ENCODE measurements around the gene SMCO3. TPM values are rescaled to one million over a fixed set of nuclear protein-coding genes. Genes with fewer than 3 reads are reported as not detected.

The SMCO3 gene
- under 0.01 and 1.1 TPM in 2 replicates for total RNA-seq

DNA sequence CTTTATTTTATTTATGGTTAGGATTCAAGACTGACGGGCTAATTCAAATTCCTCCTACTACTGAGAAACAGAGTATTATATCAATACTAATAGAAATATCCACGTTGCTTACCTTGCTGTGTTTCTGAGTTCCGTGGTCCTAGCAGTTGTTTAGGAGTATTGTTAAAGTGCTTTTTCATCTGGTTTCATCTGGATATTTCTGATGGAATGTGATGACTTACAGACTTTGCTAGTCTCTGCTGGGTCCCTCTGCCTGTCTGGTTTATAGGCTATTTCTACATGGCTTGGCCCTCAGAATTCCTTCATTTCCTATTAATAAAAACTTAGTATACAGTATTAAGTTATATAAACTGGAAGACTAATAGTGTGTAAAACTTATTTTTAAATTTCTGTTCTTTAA, at the start of gene SMCO3:
Gene SMCO3 (minus strand): TSS at position 169 of the 400 bp plus-strand sequence. CDS start 7,502 bp downstream, outside the sequence.

GRCh38 chr12:14843425-14843887, 29.5 kb upstream of the SMCO3 start, which contains the start of gene ART4:
TSS of gene ART4 (minus strand) at chr12:14843526. CDS start at chr12:14843113, 413 bp downstream.

DNA sequence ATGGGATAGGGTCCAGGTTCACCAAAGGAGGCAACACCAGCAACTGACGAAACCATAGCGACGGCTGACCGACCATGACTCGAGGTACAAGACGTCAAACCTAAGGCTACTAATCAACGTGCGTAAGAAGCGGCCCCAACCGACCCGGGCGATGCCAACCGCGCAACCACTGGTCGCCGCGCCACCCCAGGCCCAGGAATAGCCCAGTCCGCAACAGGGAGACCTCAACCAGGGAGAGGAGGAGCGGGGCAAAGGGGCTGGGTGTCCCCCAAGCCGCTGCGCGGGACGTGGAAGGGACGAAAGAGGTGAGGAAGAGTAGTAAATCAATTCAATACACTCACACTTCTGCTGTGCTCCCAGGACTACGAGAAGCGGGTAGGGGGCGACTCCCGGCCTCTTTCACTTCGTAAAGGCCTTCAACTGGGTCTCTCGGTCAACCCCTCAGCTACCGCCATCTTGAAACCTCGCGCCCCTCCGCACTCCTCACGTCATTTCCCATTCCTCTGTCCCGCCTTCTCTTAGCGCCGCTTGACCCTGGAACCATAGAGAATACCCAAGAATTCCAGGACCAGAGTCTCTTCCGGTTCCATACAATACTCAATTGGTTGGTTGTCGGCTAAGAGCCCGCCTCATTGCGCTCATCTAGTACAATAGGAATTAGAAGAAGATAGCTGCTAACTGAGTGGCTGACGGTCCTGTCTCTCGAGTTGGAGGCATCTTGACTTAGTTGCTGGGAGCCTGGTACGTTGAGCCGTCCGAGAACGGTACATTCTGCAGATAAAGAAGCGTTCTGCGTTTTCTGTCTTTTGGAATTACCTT, 10.8 kb downstream of the SMCO3 start, which contains the start of the genes C12orf60 and WBP11:
Gene C12orf60 (plus strand): TSS at position 660 of the 819 bp plus-strand sequence. CDS start 19,266 bp downstream, outside the sequence.
Gene WBP11 (minus strand): TSS at position 468 of the 819 bp plus-strand sequence. CDS start 2,095 bp downstream, outside the sequence.

Other genes starting within 250 kb of the SMCO3 start
- 0.38 and 1.3 TPM in 2 replicates for gene PLBD1, start 246.3 kb downstream of the SMCO3 start, total RNA-seq
- not detected in 2 replicates for gene GUCY2C, start 117.6 kb downstream of the SMCO3 start, total RNA-seq
- 10.0 and 22.7 TPM in 2 replicates for gene WBP11, start 10.7 kb downstream of the SMCO3 start, total RNA-seq
- 1.1 and 1.3 TPM in 2 replicates for gene C12orf60, start 10.5 kb downstream of the SMCO3 start, total RNA-seq
- 2.1 and 75.3 TPM in 2 replicates for gene ART4, start 29.3 kb upstream of the SMCO3 start, total RNA-seq
- 35.1 and 54.2 TPM in 2 replicates for gene MGP, start 71.7 kb upstream of the SMCO3 start, total RNA-seq
- under 0.01 and 0.06 TPM in 2 replicates for gene ERP27, start 124.4 kb upstream of the SMCO3 start, total RNA-seq
- gene ARHGDIB, start 147.4 kb upstream of the SMCO3 start, total RNA-seq = 86.2 and 244 TPM in 2 replicates
- gene PDE6H, start 158.9 kb upstream of the SMCO3 start, total RNA-seq = not detected in 2 replicates

Data from bladder microvascular endothelial cell (primary cell).